HG03066 (cell line): Measurements from ENCODE around the gene SMAD6.

Source experiments
- ATAC-seq: cut with Tn5 transposase; IDR thresholded peaks from one replicate; pipeline ENCODE4 v1.9.1; 2021; ENCODE audit warnings: low read depth; ENCODE audit not compliant: unreplicated experiment

SMAD6 gene

DNA sequence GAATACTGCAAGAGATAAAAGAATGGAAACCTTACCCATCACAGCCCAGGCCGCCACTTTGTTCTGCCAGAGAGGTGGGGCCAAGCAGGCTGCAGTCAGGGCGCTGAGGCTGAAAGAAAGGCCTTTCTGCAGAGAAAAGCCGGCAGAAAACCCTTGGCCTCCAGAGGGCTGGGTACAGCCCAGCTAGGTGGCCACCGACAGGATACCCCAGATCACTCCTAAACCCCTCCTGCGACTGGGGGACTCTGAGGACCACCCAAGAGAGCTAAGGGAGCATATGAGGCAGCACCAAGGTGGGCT is 69.3 kb downstream of the SMAD6 start:
- ATAC-seq = no peak

DNA sequence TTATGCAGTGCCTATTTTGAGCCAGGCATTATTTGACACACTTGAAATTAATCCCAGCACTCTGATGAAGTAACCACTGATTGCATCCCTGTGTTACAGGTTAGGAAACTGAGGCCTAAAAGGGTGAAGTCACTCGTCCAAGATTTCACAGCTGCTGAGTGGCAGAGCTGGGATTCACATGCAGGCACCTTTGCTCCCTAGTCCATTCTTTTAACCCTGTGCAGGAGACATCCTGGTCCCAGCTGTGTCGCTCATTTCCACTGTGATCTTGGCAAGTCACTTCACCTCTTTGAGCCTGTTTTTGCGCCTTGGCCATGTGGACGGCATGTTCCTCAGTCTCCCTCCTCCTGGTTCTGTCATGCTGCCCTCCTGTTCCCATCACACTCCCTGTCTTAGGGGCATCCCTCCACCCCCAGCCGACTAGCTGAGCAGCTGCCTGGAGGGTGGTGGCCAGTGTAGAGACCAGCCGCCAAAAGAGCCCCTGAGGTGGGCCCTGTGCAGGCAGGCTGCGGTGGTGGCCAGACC is 70.6 kb downstream of the SMAD6 start:
- no peak for ATAC-seq

DNA sequence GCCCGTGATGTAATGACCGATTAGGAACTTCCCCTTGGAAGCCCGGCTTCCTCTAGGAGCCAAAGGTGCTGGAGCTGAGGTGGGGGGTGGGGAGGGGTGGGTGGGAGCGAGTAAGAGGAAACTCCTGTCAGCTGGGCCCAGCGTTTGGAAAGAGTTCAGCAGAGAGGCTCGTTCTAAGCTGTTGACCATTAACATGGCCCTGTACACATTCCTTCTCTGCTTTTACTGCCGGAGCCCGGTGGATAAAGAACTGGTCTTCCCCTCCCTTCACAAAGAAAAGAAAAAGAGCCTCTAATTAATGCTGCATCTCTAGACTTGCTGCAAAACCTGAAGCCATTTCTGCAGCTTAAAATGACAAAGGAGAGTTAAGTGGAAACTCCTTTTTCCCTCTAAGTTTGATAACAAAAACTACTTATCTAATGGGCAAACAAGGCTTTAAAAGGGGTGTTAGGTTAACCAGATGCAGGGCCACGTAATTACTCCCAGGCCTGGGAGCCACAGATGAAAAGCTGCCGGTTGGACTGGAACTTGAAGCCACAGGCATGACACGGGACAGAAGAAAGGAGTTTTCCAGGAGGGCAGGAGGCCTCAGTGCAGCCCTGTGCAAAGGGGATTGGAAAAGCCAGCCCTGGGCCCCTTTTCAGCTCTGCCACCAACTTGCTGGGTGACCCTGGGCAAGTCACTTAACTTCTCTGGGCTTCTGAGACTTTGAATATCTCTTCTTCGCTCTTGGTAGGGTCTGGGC is 71.3 kb downstream of the SMAD6 start:
- ATAC-seq = no peak

DNA sequence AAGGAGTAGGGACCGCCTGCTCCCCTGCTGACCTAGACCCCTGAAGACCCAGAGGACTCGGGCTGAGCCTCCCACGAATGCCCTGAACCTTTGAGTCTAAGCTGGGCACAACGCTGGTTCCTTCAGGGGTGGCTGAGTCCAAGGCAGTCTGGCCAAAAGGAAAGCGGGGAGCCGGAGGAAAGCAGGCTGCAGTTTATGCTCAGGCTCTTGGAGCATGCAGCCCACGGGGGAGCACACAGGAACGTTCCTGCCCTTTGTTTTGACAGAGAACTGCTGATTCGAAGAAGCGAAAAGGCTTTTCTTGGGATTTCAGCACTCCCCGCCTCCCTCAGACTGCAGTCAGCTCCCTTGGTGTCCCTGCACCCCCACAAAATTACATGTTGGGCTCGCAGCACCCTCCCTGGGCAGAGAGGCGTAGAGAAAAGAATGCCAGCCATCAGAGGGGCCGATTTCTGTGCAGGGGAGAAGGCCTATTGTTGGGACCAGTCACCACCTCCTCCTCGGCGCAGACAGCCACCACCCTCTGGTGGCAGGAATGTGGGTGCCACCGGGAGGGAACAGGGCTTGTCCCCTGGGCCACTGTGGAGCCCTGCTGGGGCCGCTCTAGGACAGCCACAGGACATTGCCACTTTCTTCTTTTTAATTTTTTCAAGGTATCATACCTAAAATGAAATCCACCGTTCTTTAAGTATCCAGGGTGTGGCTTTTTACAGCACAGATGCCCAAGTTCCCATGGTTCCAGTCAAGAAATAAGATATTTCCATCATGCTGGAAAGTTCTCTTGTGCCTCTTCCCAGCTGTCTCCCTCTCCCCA is 72.2 kb downstream of the SMAD6 start:
- ATAC-seq = no peak

DNA sequence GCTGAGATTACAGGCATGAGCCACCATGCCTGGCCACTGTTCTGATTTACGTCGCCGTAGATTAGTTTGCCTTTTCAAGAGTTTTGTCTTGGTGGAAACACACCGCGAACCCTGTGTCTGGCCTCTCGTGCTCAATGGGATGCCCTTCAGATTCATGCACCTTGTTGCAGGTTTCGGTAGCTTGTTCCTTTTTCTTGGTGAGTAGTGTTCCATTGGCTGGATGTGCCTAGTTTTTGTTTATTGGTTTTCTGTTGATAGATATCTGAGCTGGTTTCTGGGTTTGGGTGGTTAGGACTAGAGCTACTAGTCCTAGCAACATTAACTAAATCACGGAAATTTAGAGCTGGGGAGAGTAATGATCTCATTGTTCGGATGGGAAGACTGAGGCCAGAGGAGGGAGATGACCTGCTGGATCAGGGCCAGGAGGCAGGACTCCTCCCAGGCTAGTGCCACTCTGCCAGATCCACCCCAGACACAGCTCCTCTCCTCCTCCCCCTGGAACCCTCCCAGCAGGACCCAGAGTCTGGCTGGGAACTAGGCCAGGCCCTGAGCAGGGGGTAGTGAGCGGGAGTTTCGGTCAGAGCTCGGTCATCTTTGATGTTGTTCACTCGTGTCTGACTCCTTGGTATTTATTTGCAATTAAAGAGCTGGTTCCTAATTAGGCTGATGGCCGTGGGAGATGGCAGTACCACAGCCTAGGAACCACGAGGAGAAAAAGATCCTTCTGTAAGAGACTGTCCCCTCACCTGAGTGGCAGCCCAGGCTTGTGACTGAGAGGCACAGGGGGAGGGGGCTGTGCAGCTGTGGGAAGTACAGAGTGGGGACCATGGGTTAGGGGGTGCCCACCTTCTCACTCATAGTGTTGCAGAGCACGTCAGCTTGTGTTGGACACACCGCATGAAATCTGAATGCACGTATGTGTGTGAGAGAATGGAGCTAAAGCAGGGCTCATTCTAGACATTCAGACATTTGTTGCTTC is 73.4 kb downstream of the SMAD6 start:
- ATAC-seq = no peak

DNA sequence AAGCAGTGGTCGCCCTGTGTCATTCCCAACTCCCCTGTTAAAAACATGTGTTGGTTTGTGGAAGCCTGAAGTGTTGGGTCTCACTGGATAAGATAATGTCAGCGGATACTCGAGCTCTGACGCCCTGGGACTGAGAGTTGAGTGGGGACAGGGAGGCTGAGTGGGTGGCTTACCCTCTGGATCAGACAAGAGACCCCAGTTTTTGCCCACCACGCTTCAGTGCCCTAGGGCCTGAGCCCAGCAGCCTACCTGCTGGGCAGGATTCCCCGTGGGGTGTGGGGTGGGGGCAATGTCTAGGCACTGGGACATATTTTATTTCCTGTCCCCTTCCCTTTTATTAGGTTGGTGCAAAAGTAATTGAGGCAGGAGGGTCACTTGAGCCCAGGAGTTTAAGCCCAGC is 75.0 kb downstream of the SMAD6 start:
- ATAC-seq = no peak

DNA sequence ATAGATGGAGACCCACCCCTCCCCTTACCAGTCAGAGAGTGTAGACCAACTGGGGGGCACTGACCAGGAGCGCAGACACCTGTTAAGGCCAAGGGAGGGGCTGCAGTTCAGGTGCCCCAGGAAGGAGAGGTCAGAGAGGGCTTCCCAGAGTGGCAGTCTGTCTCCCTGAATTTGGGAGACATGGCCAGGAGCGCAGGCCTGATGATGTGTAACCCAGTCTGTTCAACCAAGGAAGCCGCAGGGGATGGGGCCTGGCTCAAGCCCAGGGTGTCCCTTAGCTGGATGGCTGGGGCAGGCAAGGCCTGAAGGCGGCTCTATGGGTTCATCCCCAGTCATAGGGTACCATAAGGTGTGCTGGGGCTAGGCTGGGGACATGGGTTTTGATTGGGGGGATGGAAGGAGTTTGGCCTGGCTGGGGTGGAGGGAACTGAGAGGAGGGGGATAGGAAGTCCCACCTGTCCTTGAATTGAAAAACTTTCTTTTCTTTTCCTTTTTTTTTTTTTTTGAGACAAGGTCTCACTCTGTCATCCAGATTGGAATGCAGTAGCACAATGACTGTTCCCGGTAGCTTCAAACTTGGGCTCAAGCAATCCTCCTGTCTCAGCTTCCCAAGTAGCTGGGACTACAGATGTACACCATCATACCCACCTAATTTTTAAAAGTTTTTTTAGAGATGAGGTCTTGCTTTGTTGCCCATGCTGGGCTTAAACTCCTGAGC is 75.7 kb downstream of the SMAD6 start:
- no peak for ATAC-seq

DNA sequence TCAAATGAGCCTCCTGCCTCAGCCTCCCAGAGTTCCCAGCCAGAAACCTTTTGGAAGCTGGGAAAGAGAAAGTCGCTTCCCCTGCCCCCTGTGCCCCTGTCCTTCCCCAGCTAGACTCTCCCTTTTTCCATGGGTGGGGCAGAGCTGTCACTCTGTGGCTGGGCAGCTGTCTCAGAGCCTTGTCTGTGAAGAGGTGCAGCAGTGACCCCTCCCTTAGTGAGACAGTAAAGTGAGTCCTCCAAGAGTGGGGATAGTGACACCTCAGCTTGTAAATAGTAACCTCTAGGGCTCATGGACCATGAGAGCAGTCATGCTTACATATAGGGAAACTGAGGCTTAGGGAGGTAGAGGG is 76.3 kb downstream of the SMAD6 start:
- no peak for ATAC-seq

DNA sequence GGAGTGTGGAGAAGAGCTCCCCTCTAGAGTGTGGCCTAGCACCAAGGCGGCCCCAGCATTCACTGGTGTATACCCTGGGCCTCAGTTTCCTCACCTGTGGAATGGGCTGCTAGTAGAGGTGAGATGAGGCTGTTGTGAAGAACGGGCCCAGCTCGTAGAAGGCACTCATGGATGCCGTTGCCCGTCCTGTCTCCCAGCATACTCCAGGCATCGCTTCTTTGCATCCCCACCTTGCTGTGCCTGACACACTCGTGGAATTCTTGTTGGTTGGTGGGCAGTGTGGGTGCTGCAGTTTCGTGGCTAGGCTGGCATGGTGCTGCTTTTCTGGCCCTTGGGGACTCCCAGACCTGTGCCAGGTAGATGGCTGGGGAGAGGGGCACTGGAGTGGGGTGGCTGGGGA is 76.7 kb downstream of the SMAD6 start:
- ATAC-seq = no peak

DNA sequence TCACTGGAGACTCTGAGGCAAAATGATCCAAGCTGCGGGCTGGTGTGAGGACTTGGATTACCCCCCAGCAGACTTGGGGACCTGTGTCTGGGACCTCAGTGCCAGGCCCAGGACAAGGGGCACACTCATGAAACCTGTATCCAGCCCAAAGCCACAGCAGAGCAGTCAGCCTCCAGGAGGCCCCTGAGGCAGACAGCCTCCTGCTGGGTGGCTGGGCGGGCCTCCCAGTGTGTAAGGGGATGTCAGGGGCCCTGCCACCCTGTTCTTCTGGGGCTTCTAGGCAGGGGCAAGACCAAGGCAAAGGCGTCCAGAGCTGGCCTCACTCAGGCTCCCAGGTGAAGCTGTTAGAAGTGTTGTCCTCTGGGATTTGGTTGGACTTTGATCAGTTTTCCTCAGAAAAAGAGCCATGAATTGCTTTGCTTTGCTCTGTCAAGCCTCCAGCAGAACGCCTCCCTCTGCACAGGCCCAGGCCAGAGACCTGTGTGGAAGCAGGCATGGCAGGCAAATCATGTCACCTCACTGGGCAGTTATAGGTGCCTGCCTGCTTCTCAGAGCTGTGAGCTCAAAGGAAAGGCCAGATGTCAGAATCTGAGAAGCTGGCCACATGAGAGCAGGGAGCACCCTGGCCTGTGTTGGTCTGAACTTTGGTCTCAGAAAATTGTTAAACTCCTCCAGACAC is 77.4 kb downstream of the SMAD6 start:
- no peak for ATAC-seq

DNA sequence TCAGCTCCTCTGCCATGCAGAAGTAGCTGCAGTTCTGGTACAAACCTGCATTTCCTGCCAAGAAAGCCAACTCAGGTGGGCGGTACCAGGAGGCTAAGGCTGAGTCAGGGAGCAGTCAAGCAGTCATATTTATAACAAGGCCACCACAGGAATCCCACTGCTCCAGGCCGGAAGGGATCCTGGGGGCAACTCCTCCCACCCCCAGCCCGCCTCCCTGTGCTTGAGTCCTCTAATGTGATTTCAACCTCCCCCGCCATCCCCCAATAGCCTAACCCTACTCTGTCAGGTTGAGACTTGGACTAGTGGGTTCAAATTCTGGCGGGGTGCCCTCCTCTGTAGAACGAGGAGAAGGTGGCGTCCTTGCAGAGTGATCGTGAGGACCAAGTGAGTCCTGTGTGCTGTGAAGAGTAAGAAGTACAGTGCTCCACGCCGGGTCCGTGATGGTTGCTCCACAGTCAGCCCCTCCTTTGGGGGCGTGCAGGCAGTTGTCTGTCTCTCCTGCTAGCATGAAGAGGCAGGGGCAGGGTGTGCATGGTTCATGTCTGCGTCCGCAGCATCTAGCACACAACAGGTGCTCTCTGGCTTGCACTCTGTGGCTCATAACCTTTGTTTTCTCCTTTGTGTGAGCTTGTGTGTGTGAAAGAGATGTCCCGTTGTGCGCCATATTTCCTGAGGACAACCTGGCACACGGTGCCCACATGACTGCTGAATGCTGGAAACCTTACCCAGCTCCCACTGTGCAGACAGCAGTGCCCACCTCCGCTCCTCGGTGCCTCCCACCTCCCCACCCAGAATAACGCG is 78.3 kb downstream of the SMAD6 start:
- ATAC-seq = no peak

DNA sequence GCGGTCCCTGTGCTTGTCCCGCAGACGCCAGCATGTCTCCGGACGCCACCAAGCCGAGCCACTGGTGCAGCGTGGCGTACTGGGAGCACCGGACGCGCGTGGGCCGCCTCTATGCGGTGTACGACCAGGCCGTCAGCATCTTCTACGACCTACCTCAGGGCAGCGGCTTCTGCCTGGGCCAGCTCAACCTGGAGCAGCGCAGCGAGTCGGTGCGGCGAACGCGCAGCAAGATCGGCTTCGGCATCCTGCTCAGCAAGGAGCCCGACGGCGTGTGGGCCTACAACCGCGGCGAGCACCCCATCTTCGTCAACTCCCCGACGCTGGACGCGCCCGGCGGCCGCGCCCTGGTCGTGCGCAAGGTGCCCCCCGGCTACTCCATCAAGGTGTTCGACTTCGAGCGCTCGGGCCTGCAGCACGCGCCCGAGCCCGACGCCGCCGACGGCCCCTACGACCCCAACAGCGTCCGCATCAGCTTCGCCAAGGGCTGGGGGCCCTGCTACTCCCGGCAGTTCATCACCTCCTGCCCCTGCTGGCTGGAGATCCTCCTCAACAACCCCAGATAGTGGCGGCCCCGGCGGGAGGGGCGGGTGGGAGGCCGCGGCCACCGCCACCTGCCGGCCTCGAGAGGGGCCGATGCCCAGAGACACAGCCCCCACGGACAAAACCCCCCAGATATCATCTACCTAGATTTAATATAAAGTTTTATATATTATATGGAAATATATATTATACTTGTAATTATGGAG is 79.1 kb downstream of the SMAD6 start:
- no peak for ATAC-seq

DNA sequence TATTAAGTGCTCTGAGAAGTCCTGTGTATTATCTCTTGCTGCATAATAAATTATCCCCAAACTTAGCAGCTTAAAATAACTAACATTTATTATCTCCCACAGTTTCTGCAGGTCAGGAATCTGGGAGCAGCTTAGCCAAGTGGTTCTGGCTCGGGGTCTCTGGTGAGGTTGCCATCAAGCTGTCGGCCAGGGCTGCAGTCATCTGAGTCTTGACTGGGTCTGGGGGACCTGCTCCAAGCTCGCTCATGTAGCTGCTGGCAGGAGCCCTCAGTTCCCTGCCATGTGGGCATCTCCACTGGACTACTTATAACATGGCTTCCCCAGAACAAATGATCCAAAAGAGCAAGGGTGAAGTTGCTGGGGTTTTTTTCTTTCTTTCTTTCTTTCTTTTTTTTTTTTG is 80.7 kb downstream of the SMAD6 start:
- no peak for ATAC-seq

DNA sequence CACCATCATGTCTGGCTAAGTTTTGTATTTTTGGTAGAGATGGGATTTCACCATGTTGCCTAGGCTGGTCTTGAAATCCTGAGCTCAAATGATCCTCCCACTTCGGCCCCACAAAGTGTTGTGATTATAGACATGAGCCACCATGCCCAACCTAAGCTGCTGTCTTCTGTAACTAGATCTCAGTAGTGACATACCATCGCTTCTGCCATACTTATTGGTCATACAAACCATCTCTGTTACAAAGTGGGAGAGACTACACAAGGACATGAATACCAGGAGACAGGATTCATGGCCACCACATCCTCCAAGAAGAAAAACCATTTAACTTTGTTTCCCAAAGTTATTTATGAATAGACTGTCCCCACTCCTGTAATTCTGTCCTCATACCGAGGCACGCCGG is 81.3 kb downstream of the SMAD6 start:
- no peak for ATAC-seq

DNA sequence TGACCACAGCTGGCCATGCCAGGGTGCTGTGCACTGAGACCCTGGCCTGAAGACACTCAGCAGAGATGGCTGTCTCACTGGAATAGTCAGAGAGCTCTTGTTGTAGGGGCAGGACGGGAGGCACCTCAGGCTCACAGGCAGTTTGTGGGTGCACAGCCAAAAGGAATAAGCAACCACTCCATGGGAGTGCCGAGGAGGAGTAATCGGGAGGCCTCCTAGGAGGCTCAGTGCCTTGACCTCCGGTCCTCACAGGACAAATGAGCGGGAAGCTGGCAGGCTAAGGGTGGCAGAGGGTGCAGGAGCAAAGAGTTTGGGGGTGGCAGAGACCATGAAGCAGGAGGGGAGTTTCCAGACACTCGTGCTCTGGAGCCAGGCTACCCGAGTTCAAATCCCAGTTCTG is 81.7 kb downstream of the SMAD6 start:
- no peak for ATAC-seq

DNA sequence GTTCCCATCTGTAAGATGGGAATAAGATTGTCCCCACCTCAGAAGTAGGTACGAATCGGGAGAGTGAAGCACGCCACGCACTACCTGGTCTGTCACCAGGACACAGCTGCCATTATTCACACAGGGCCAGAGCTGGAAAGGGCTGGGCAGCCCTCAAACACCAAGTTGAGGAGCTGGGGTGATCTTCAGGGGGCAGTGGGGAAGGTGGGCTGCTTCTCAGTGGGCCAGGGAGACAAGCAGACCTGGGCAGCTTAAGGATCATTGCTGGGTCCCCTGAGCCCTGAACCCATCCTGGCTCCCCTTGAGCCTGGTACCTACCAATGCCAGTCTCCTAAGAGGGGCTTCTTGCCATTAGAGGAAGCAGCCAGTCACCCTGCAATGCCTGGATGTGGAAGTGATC is 82.1 kb downstream of the SMAD6 start:
- no peak for ATAC-seq

DNA sequence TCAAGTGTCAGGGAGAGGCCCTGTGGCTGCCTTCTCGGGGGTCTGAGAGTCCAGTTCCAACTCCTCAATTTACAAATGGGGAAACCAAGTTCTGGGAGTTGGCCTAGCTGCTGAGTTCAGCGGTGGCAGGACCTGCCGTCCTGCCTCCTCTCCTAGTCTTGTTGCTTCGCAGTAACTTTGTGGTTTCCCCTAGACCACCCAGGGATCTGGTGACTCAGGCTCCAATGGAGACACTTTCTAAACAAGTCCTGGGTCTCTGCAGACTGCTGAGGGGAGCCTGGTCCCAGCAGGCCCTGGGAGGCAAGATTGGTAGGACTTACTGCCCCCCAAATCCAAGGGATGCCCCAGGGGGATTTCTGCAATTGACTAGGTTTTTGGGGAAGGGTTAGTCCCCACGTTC is 83.6 kb downstream of the SMAD6 start:
- ATAC-seq = no peak

DNA sequence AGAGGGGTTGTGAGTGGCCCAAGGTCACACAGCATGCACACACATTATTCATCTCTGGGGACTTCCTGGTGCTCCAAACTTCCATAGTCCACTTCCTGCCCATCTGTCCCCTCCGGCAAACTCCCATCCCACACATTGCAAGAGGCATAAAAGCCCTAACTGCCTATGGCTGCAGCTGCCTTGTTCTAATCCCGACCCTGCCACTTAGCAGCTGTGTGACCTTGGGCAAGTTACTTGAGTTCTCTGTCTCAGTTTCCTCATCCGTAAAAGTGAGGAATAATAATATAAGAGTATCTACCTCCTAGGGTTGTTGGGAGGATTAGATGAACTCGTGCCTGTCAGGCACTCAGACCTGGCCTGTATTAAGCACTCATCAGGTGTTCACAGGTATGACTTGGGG is 84.2 kb downstream of the SMAD6 start:
- no peak for ATAC-seq
